K562 (cell line): ENCODE results near the gene RPL28. TPM values are rescaled to one million over a fixed set of nuclear protein-coding genes. Genes with fewer than 3 reads are reported as not detected.

Experiments
- BMI1 ChIP-seq: fragments of 150-350 bp; IDR thresholded peaks from 2 replicates; pipeline ENCODE4 v1.6.1; 2014; ENCODE audit warnings: low read length
- FOXP1 ChIP-seq: sonication (generic); formaldehyde crosslinking; IDR thresholded peaks from 2 replicates; pipeline ENCODE4 v1.8.0; 2022; ENCODE audit warnings: mild to moderate bottlenecking, missing genetic modification reagents
- NCOA1 ChIP-seq: fragments of 450-650 bp; IDR thresholded peaks from 2 replicates; pipeline ENCODE4 v1.6.1; 2016; ENCODE audit warnings: low read depth
- NFRKB ChIP-seq: fragments of 450-650 bp; IDR thresholded peaks from 2 replicates; pipeline ENCODE4 v1.6.1; 2016; ENCODE audit warnings: low read depth
- PRPF4 ChIP-seq: fragments of 200-400 bp; formaldehyde crosslinking; IDR thresholded peaks from one replicate; pipeline ENCODE4 v1.6.1; 2017; ENCODE audit warnings: low read length, low read depth, mild to moderate bottlenecking; ENCODE audit not compliant: insufficient read depth, poor library complexity, severe bottlenecking
- TRIM24 ChIP-seq, 2 experiments: fragments of 450-650 bp; IDR thresholded peaks; 2 replicates each; pipeline ENCODE4 v1.6.1; 2016
- ZNF507 ChIP-seq: conservative IDR thresholded peaks from 2 replicates; pipeline ENCODE4 v1.6.1; 2017; ENCODE audit warnings: missing genetic modification characterization, missing compliant biosample characterization
- ZSCAN29 ChIP-seq: fragments of 450-650 bp; IDR thresholded peaks from 2 replicates; pipeline ENCODE4 v1.6.1; 2017
- polyA plus RNA-seq, 8 experiments: library from polyadenylated mRNA; depleted of rRNA in 4 of 8; stranded (reverse) in 5 of 8; unstranded in 3 of 8; fragments of >200 nt; fragmentation: Nextera tagmentation in 2 of 8; fragmentation: Illumina TruSeq in 1 of 8; extraction: Ambion mirVana in 2 of 8; extraction: Trizol in 1 of 8; gene quantifications; 2 replicates each; pipeline versions ENCODE4 v1.2.1 to v1.2.3, GENCODE V29; 2011 to 2014; ENCODE audit warnings: inconsistent platforms in 1 of 8, missing spikeins in 1 of 8
- total RNA-seq, 7 experiments: library from RNA; depleted of rRNA in 6 of 7; stranded (reverse); fragments of >200 nt in 6 of 7; fragmentation: Illumina TruSeq in 2 of 7; extraction: Trizol in 2 of 7; gene quantifications; 2 replicates each; pipeline versions ENCODE4 v1.2.1 to v1.2.3, GENCODE V29; 2011 to 2021; ENCODE audit warnings: low replicate concordance in 1 of 7
- TF ChIP-seq, protein P1 (sequence below), 2 experiments: fragments of 450-650 bp; formaldehyde crosslinking in 1 of 2; IDR thresholded peaks; 2 replicates each; pipeline versions ENCODE4 v1.4.0 to v1.6.1; 2014 to 2020; ENCODE audit warnings: mild to moderate bottlenecking in 2 of 2, borderline replicate concordance in 1 of 2, low read depth in 1 of 2
- TF ChIP-seq, protein P2 (sequence below): fragments of 450-650 bp; IDR thresholded peaks from 2 replicates; pipeline ENCODE4 v1.6.1; 2016; ENCODE audit warnings: mild to moderate bottlenecking
- TF ChIP-seq, protein P3 (sequence below): fragments of 450-650 bp; IDR thresholded peaks from 2 replicates; pipeline ENCODE4 v1.6.1; 2014; ENCODE audit warnings: low read depth, mild to moderate bottlenecking, moderate library complexity, borderline replicate concordance
- TF ChIP-seq, protein P4 (sequence below): fragments of 450-650 bp; IDR thresholded peaks from 2 replicates; pipeline ENCODE4 v1.6.1; 2016; ENCODE audit warnings: low read depth, mild to moderate bottlenecking, moderate library complexity
- TF ChIP-seq, protein P5 (sequence below): sonication (generic); formaldehyde crosslinking; IDR thresholded peaks from 2 replicates; pipeline ENCODE4 v1.8.1; 2023; ENCODE audit warnings: mild to moderate bottlenecking, missing genetic modification reagents, moderate library complexity

RPL28 gene
- total and polyA plus RNA-seq, 9 of the 15 experiments (the other 6 are each of a cell fraction or from before 2014, with no cell fraction given): 124 to 3,106 (median 622) TPM

DNA sequence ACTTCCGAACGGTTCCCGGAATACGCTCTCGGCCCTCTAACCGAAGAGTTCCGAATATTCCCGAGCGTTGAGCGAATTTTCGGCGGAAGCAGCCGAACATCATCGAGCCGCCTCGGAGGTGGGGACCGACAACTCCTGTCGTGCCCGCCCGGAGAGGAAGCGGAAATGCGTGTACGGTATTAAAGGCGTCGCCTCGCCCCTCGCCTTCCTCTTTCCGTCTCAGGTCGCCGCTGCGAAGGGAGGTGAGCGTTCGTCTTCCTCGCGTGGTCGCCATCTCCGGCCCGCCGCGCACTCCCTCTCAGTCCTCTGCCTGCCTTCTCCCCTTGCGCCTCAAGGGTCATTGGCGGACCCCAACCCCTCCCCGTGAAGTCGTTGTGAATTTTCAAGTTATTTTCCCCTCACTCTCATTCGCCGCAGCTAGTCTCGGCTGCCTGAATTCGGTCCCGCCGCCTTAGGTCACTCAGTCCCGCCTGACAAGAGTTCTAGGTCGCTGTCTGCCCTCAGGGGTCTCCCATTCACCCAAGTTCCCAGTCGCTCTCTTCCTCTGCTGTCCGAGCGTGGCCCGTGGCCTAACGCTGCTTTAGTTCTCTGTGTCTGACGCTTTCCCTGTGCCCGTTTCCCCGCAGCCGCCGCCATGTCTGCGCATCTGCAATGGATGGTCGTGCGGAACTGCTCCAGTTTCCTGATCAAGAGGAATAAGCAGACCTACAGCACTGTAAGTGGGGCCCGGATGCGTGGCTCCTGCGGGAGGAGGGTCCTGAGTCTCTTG, at the start of gene RPL28 (continued):
- TF ChIP-seq FOXP1 (CRISPR knock-in tag) (peak; percentile 84; the same call in 1 of the 2 replicates), PRPF4 (peak; percentile 79), NFRKB (no peak), ZNF507 (tag) (no peak), BMI1 (no peak), ZSCAN29 (no peak), NCOA1 (peak; percentile 62), TRIM24 (IDR thresholded peaks at IDR 0.05) (peak in 1 of 2 experiments; percentile 33; a peak in 1 of 4 replicates)
- TF ChIP-seq, protein P1, sequence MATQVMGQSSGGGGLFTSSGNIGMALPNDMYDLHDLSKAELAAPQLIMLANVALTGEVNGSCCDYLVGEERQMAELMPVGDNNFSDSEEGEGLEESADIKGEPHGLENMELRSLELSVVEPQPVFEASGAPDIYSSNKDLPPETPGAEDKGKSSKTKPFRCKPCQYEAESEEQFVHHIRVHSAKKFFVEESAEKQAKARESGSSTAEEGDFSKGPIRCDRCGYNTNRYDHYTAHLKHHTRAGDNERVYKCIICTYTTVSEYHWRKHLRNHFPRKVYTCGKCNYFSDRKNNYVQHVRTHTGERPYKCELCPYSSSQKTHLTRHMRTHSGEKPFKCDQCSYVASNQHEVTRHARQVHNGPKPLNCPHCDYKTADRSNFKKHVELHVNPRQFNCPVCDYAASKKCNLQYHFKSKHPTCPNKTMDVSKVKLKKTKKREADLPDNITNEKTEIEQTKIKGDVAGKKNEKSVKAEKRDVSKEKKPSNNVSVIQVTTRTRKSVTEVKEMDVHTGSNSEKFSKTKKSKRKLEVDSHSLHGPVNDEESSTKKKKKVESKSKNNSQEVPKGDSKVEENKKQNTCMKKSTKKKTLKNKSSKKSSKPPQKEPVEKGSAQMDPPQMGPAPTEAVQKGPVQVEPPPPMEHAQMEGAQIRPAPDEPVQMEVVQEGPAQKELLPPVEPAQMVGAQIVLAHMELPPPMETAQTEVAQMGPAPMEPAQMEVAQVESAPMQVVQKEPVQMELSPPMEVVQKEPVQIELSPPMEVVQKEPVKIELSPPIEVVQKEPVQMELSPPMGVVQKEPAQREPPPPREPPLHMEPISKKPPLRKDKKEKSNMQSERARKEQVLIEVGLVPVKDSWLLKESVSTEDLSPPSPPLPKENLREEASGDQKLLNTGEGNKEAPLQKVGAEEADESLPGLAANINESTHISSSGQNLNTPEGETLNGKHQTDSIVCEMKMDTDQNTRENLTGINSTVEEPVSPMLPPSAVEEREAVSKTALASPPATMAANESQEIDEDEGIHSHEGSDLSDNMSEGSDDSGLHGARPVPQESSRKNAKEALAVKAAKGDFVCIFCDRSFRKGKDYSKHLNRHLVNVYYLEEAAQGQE (IDR thresholded peaks at IDR 0.05; ENCODE audit: borderline replicate concordance): no peak
- TF ChIP-seq, protein P1 (CRISPR knock-in tag; IDR thresholded peaks at IDR 0.05; ENCODE audit: low read depth): peak; percentile 60; the same call in 1 of the 2 replicates
- TF ChIP-seq, protein P2, sequence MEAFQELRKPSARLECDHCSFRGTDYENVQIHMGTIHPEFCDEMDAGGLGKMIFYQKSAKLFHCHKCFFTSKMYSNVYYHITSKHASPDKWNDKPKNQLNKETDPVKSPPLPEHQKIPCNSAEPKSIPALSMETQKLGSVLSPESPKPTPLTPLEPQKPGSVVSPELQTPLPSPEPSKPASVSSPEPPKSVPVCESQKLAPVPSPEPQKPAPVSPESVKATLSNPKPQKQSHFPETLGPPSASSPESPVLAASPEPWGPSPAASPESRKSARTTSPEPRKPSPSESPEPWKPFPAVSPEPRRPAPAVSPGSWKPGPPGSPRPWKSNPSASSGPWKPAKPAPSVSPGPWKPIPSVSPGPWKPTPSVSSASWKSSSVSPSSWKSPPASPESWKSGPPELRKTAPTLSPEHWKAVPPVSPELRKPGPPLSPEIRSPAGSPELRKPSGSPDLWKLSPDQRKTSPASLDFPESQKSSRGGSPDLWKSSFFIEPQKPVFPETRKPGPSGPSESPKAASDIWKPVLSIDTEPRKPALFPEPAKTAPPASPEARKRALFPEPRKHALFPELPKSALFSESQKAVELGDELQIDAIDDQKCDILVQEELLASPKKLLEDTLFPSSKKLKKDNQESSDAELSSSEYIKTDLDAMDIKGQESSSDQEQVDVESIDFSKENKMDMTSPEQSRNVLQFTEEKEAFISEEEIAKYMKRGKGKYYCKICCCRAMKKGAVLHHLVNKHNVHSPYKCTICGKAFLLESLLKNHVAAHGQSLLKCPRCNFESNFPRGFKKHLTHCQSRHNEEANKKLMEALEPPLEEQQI: no peak
- TF ChIP-seq, protein P3, sequence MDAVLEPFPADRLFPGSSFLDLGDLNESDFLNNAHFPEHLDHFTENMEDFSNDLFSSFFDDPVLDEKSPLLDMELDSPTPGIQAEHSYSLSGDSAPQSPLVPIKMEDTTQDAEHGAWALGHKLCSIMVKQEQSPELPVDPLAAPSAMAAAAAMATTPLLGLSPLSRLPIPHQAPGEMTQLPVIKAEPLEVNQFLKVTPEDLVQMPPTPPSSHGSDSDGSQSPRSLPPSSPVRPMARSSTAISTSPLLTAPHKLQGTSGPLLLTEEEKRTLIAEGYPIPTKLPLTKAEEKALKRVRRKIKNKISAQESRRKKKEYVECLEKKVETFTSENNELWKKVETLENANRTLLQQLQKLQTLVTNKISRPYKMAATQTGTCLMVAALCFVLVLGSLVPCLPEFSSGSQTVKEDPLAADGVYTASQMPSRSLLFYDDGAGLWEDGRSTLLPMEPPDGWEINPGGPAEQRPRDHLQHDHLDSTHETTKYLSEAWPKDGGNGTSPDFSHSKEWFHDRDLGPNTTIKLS: no peak
- TF ChIP-seq, protein P4, sequence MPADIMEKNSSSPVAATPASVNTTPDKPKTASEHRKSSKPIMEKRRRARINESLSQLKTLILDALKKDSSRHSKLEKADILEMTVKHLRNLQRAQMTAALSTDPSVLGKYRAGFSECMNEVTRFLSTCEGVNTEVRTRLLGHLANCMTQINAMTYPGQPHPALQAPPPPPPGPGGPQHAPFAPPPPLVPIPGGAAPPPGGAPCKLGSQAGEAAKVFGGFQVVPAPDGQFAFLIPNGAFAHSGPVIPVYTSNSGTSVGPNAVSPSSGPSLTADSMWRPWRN: no peak
- TF ChIP-seq, protein P5, sequence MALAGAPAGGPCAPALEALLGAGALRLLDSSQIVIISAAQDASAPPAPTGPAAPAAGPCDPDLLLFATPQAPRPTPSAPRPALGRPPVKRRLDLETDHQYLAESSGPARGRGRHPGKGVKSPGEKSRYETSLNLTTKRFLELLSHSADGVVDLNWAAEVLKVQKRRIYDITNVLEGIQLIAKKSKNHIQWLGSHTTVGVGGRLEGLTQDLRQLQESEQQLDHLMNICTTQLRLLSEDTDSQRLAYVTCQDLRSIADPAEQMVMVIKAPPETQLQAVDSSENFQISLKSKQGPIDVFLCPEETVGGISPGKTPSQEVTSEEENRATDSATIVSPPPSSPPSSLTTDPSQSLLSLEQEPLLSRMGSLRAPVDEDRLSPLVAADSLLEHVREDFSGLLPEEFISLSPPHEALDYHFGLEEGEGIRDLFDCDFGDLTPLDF: 0 out of 2 replicates have a peak, but pooled peaks have one; percentile 32
